Kidney (tissue), 14 donors: Measurements from ENCODE around the gene PGBD5. TPM values are rescaled to one million over a fixed set of nuclear protein-coding genes. Genes with fewer than 3 reads are reported as not detected.

Source experiments
- DNase-seq, 5 donors: peaks; one replicate each; pipeline ENCODE4 v3.0.0-alpha.2; 2013 to 2020
- FAIRE-seq: peaks from 2 replicates; lab custom pipeline; 2012; peaks lifted over from hg19 to GRCh38; lab: Jason Lieb, UNC
- H3K27ac ChIP-seq, 2 donors: one replicate each; pipeline ENCODE4 v1.7.0; 2013; ENCODE audit warnings: low read depth in 2 of 2, low read length in 2 of 2, inconsistent platforms in 1 of 2
- H3K27me3 ChIP-seq: one replicate; pipeline ENCODE4 v1.7.1; 2013; ENCODE audit warnings: low read length, inconsistent platforms; ENCODE audit not compliant: control insufficient read depth, insufficient read depth
- H3K36me3 ChIP-seq, 3 donors: one replicate each; pipeline versions ENCODE4 v1.7.0 to v1.7.1; 2013; ENCODE audit warnings: low read length in 3 of 3, control low read depth in 1 of 3, inconsistent platforms in 1 of 3; ENCODE audit not compliant: insufficient read depth in 3 of 3, control insufficient read depth in 2 of 3
- H3K4me1 ChIP-seq, 3 donors: one replicate each; pipeline versions ENCODE4 v1.7.0 to v1.7.1; 2013; ENCODE audit warnings: low read length in 3 of 3, inconsistent platforms in 1 of 3, low read depth in 1 of 3; ENCODE audit not compliant: control insufficient read depth in 2 of 3, insufficient read depth in 2 of 3
- H3K4me3 ChIP-seq, 3 donors: one replicate each; pipeline versions ENCODE4 v1.7.0 to v1.8.1; 2013; ENCODE audit warnings: low read length in 3 of 3, control low read depth in 1 of 3, inconsistent platforms in 1 of 3
- H3K9ac ChIP-seq, 3 donors: one replicate each; pipeline versions ENCODE4 v1.7.0 to v1.7.1; 2013; ENCODE audit warnings: low read length in 3 of 3, control low read depth in 1 of 3, inconsistent platforms in 1 of 3
- H3K9me3 ChIP-seq, 3 donors: one replicate each; pipeline versions ENCODE4 v1.7.0 to v1.7.1; 2013; ENCODE audit warnings: low read length in 3 of 3, control low read depth in 1 of 3, inconsistent platforms in 1 of 3; ENCODE audit not compliant: control insufficient read depth in 2 of 3, insufficient read depth in 1 of 3
- intact Hi-C: fragments of 100-400 bp; cut with DNase I; formaldehyde crosslinking; loops from one replicate; pipeline ENCODE4 v1.11.1; 2022
- polyA plus RNA-seq: library from polyadenylated mRNA; stranded (reverse); fragments of 350-450 nt; fragmentation: Illumina TruSeq; extraction: RNeasy Lipid Tissue Mini Kit (QIAGEN cat#74804); gene quantifications from one replicate; pipeline ENCODE4 v1.2.3, GENCODE V29; 2014; ENCODE audit warnings: low read depth, low replicate concordance; ENCODE audit not compliant: insufficient read depth
- total RNA-seq: library from RNA; stranded (reverse); fragmentation: NEBNext Ultra II Directional; extraction: Animal tissue kit (Norgen Biotek cat#: 25700); gene quantifications from one replicate; pipeline ENCODE4 v1.2.1, GENCODE V29; 2021
- TF ChIP-seq, protein P1 (sequence below): IDR thresholded peaks from 3 replicates; pipeline ENCODE4 v1.5.1; 2012; ENCODE audit warnings: mild to moderate bottlenecking, moderate library complexity, borderline replicate concordance; ENCODE audit not compliant: insufficient read depth; ENCODE audit errors: extremely low read depth
- donor health status: control.
- donor health status: control.
- donor health status: control.
- donor health status: control.
- donor health status: control.
- donor health status: DM: yes; HTN: yes; CAD: no.
- donor health status: Normal renal cell carcinoma (clear cell type).

The PGBD5 gene
- total and polyA plus RNA-seq, 2 donors from 2014 or later = 2.0 to 3.7 TPM

- no peak overlapping the region for H3K27ac ChIP-seq
- H3K4me1 ChIP-seq = no peaks in the 10 kb centered on the region
- intact Hi-C loops = no loop called here
- H3K4me3 ChIP-seq = no peak overlapping the region
- H3K36me3 ChIP-seq = no peaks in the 10 kb centered on the region
- FAIRE-seq (no peak), DNase-seq (no peak)
- H3K9me3 ChIP-seq = peaks cover 0 to 4% (median 0%) of the 10 kb centered on the region in 3 donors
- TF ChIP-seq, protein P1, sequence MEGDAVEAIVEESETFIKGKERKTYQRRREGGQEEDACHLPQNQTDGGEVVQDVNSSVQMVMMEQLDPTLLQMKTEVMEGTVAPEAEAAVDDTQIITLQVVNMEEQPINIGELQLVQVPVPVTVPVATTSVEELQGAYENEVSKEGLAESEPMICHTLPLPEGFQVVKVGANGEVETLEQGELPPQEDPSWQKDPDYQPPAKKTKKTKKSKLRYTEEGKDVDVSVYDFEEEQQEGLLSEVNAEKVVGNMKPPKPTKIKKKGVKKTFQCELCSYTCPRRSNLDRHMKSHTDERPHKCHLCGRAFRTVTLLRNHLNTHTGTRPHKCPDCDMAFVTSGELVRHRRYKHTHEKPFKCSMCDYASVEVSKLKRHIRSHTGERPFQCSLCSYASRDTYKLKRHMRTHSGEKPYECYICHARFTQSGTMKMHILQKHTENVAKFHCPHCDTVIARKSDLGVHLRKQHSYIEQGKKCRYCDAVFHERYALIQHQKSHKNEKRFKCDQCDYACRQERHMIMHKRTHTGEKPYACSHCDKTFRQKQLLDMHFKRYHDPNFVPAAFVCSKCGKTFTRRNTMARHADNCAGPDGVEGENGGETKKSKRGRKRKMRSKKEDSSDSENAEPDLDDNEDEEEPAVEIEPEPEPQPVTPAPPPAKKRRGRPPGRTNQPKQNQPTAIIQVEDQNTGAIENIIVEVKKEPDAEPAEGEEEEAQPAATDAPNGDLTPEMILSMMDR = no peak
- no peaks in the 10 kb centered on the region for H3K27me3 ChIP-seq
- H3K9ac ChIP-seq = no peak overlapping the region
These were observed 39.6 kb upstream of the PGBD5 start for GRCh38 chr1:230465691-230466090.

GRCh38 chr1:230464671-230465070, 38.5 kb upstream of the PGBD5 start:
- Histone ChIP-seq H3K36me3 (no peaks in the 10 kb centered on the region), H3K4me1 (no peaks in the 10 kb centered on the region), H3K4me3 (no peak overlapping the region), H3K9me3 (peaks cover 0 to 4% (median 0%) of the 10 kb centered on the region in 3 donors), H3K27ac (no peak overlapping the region), H3K9ac (no peak overlapping the region), H3K27me3 (no peaks in the 10 kb centered on the region)
- FAIRE-seq = no peak
- TF ChIP-seq, protein P1 = no peak
- no peak for DNase-seq
- intact Hi-C loops = no loop called here

DNA sequence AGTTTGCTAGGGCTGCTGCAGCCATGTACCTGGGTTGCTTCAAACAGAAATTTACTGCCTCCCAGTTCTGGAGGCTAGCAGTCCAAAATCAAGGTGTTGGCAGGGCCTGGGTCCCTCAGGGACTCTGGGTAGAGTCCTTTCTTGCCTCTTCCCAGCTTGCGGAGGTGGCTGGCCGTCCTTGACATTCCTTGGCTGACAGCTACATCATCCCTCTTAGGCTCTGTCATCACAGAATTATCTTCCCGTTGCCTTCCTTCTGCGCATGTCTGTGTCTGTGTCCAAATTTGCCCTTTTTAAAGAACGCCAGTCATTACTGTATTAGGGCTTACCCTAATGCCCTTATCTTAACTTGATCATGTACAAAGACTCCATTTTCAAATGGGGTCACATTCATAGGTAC, 37.6 kb upstream of the PGBD5 start:
- H3K4me3 ChIP-seq = no peak overlapping the region
- H3K4me1 ChIP-seq = no peaks in the 10 kb centered on the region
- H3K9ac ChIP-seq = no peak overlapping the region
- H3K36me3 ChIP-seq = no peaks in the 10 kb centered on the region
- H3K27ac ChIP-seq = no peak overlapping the region
- TF ChIP-seq, protein P1 = no peak
- FAIRE-seq (no peak), DNase-seq (no peak)
- peaks cover 0 to 4% (median 0%) of the 10 kb centered on the region in 3 donors for H3K9me3 ChIP-seq
- intact Hi-C loops = no loop called here
- H3K27me3 ChIP-seq = no peaks in the 10 kb centered on the region

DNA sequence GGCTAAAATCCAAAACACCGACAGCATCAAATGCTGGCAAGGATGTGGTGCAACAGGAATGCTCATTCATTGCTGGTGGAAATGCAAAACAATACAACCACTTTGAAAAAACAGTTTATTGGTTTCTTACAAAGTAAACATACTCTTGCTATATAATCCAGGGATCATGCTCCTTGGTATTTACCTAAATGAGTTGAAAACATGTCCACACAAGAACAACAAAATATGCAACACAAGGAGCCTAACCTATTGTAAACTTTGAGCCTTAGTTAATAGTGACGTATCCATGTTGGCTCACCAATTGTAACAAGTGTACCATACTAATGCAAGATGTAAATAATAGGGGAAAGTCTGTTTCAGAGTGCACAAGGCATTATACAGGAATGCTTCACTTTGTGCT, 37.2 kb upstream of the PGBD5 start:
- FAIRE-seq (no peak), DNase-seq (no peak)
- TF ChIP-seq, protein P1 = no peak
- H3K27ac ChIP-seq = no peak overlapping the region
- intact Hi-C loops = no loop called here
- no peaks in the 10 kb centered on the region for H3K27me3 ChIP-seq
- H3K36me3 ChIP-seq = no peaks in the 10 kb centered on the region
- H3K4me1 ChIP-seq = no peaks in the 10 kb centered on the region
- H3K9me3 ChIP-seq = peaks cover 0 to 4% (median 0%) of the 10 kb centered on the region in 3 donors
- no peak overlapping the region for H3K9ac ChIP-seq
- H3K4me3 ChIP-seq = no peak overlapping the region
